Heart left ventricle (tissue), 13 donors: ENCODE results near the gene IL31.

Experiments used
- CTCF ChIP-seq, 12 donors: fragments of 200-600 bp; sonication (generic) in 4 of 12; IDR thresholded peaks; one replicate each; pipeline versions ENCODE4 v1.5.0 to v1.8.0; 2018 to 2022; ENCODE audit warnings: antibody characterized with exemption in 12 of 12, mild to moderate bottlenecking in 5 of 12
- POLR2A ChIP-seq, 2 donors: fragments of 450-650 bp; IDR thresholded peaks; one replicate each; pipeline ENCODE4 v1.6.1; 2017; ENCODE audit warnings: antibody characterized with exemption in 2 of 2, mild to moderate bottlenecking in 2 of 2, moderate library complexity in 2 of 2
- donor health status: ischemic (EF 13 %, LVEDD 7.1; RV severe dilation, severe dysfunction).
- donor health status: DM: no; HTN: yes; CAD: no.
- donor health status: DM: no; HTN: no; CAD: no.
- donor health status: ischemic (EF 25% LVEDD 6.9; RV normal size, moderate dysfunction).
- donor health status: ischemic (EF 25% LVEDD 5.7; RV mildly dilated, moderate dysfunction).
- donor health status: ischemic (EF 35%, LVEDD 5.7; RV mildly dilated, moderate dysfunction).
- donor health status: nonischemic (EF 11% LVEDD 7.7; RV severe dilation, severe dysfunction).
- donor health status: DM: yes; HTN: yes; CAD: no.
- donor health status: PGD.
- donor health status: ischemic (EF 29% LVEDD 5.4; RV normal size, mild dysfunction).
- donor health status: nonischemic (EF 23%, LVEDD 6.1; RV moderate dilation, normal function).

DNA sequence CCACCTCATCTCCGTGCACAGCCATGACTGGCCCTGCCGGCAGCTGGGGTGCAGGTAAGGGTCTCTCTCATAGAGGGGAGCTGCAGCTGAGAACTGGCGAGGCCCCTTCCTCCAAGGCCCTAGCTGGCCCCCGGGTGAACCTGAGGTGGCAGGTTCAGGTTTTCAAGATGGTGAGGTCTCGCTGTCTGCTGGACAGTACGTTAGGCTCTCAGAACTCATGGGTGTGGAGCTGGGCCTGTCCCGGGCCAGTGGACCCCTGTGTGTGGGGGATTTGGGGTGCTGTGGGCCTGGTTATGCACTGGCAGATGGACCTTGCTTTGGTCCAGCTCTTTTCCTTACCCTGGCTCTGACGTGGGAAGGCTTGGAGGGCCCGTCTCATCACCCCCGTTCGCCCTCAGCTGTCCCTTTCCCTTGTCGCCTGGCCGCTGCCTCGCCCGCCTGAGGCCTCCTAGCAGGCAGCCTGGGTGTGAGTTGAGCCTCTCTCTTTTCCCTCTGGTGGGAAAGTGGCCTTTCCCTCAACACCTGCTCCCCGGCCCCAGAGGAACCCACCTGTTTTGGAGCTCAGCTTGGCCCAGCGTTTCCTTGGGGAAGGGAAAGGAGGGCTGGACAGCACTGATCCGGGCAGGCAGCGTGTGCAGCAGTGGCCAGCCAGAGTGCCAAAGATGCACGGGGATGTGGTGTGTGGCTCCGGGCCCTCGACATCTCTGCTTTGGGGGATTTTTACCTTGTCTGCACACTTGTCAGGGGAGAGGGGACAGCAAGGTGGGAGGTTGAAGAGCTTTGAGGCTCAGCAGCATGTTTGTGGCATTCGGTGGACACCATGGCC is 28.3 kb downstream of the IL31 start:
- TF ChIP-seq POLR2A (IDR thresholded peaks at IDR 0.05): no peak
- TF ChIP-seq CTCF (IDR thresholded peaks at IDR 0.05): no peak
